ENCODE measurements around the gene INF2.
A peak's percentile ranks its signal among the peaks of the same experiment; 100 is the strongest.
"Not testable (repeated sequence)": the region's sequence is repeated elsewhere in the genome, so short reads cannot be mapped to it uniquely, and the experiment has no call there.

INF2 gene

GRCh38 chr14:104689109-104689880 is at the start of gene INF2:
Gene INF2 (plus strand): TSS chr14:104689618. CDS start chr14:104701366, 11,748 bp downstream.
- no peak for DNase-seq

- DNase-seq, result peak; percentile 56
Observed at GRCh38 chr14:104639885-104640548, 49.4 kb upstream of the INF2 start.

GRCh38 chr14:104640681-104641080 is 48.7 kb upstream of the INF2 start:
- DNase-seq, result no peak

- no peak for DNase-seq
Observed at GRCh38 chr14:104641753-104642539, 47.5 kb upstream of the INF2 start.

- DNase-seq, result no peak
Observed at GRCh38 chr14:104642540-104642868, 46.9 kb upstream of the INF2 start.

- no peak for DNase-seq
Observed at GRCh38 chr14:104643306-104643705, 46.1 kb upstream of the INF2 start.

- DNase-seq, result no peak
Observed at GRCh38 chr14:104644091-104644635, 45.3 kb upstream of the INF2 start.

- DNase-seq, result no peak
Observed at GRCh38 chr14:104644656-104645378, 44.6 kb upstream of the INF2 start.

GRCh38 chr14:104647467-104648043 is 41.9 kb upstream of the INF2 start:
- DNase-seq, result no peak

- no peak for DNase-seq
Observed at GRCh38 chr14:104650057-104650980, 39.1 kb upstream of the INF2 start.

- no peak for DNase-seq
Observed at GRCh38 chr14:104650981-104651875, 38.2 kb upstream of the INF2 start.

- no peak for DNase-seq
Observed at GRCh38 chr14:104651876-104652260, 37.5 kb upstream of the INF2 start.

GRCh38 chr14:104652386-104652785 is 37.0 kb upstream of the INF2 start:
- no peak for DNase-seq

GRCh38 chr14:104653130-104653920 is 36.1 kb upstream of the INF2 start:
- not testable (repeated sequence) for DNase-seq

GRCh38 chr14:104654119-104654518 is 35.3 kb upstream of the INF2 start:
- DNase-seq, result no peak

GRCh38 chr14:104655128-104655848 is 34.1 kb upstream of the INF2 start:
- no peak for DNase-seq

GRCh38 chr14:104656014-104656714 is 33.3 kb upstream of the INF2 start:
- DNase-seq, result no peak

GRCh38 chr14:104657101-104657524 is 32.3 kb upstream of the INF2 start:
- no peak for DNase-seq

All from NCI-H748 treated with DMSO at 0.1 percent for 48 hours (cell line).